HUES64 (cell line): ENCODE data around the gene PDPK1.
"Not testable (repeated sequence)": the region's sequence is repeated elsewhere in the genome, so short reads cannot be mapped to it uniquely, and the experiment has no call there.

Source experiments
- H3K27ac ChIP-seq: 2 replicates; pipeline ENCODE4 v1.7.0; 2013; ENCODE audit warnings: low read depth, low read length, inconsistent platforms
- H3K27me3 ChIP-seq: 2 replicates; pipeline ENCODE4 v1.6.1; 2013; ENCODE audit warnings: mild to moderate bottlenecking, low read length; ENCODE audit not compliant: insufficient read depth
- H3K36me3 ChIP-seq: 2 replicates; pipeline ENCODE4 v1.6.1; 2013; ENCODE audit warnings: mild to moderate bottlenecking, low read length; ENCODE audit not compliant: insufficient read depth
- H3K4me1 ChIP-seq: 2 replicates; pipeline ENCODE4 v1.6.1; 2013; ENCODE audit warnings: mild to moderate bottlenecking, low read length, moderate library complexity; ENCODE audit not compliant: insufficient read depth
- H3K4me3 ChIP-seq: 2 replicates; pipeline ENCODE4 v1.5.1; 2013; ENCODE audit warnings: mild to moderate bottlenecking, low read length, moderate library complexity
- H3K9ac ChIP-seq: 2 replicates; pipeline ENCODE4 v1.6.1; 2013; ENCODE audit warnings: mild to moderate bottlenecking, low read depth, low read length
- H3K9me3 ChIP-seq: 2 replicates; pipeline ENCODE4 v1.6.1; 2013; ENCODE audit warnings: low read depth, low read length; ENCODE audit not compliant: insufficient read depth
- WGBS: fragments of 150-250, 120-280 bp; methylation state at CpG from one replicate; pipeline ENCODE4 v1.1.7; 2013; ENCODE audit warnings: missing lambda C conversion rate; 5-methylcytosine and 5-hydroxymethylcytosine counted together

PDPK1 gene

DNA sequence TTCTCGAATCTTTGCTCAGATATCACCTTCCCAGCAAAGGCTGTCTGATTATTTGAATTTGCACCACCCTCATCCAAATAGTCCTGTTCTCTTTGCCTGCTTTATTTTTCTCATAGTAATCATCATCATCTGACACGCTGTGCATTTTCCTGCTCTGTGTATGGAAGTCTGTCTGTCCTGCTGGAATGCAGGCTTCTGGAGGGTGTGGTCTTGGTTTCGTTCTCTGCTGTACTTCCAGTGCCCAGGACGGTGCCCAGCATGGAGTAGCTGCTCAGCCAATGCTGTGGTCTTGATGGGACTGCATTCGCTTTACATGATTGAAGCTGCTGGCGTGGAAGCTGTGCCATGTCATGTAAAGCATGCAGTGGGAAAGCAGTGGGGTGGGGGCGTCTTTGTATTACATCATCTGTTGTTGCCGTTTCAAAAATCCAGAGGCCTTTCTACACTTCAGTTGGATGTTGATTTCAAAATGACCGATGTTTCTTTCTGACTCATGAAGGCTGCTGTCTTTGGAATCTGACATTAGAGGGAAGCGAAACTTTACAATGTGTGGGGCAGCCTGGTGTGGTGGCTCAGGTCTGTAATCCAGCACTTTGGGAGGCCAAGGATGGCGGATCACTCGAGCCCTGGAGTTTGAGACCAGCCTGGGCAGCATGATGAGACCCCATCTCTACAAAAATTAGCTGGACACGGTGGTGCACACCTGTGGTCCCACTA is 17.0 kb downstream of the PDPK1 start:
- H3K9ac ChIP-seq, H3K36me3 ChIP-seq, H3K27me3 ChIP-seq, H3K27ac ChIP-seq, H3K4me3 ChIP-seq, H3K9me3 ChIP-seq, H3K4me1 ChIP-seq: not testable (repeated sequence)
- no CpG with 5 or more reads among the region's 13 CpGs for WGBS

DNA sequence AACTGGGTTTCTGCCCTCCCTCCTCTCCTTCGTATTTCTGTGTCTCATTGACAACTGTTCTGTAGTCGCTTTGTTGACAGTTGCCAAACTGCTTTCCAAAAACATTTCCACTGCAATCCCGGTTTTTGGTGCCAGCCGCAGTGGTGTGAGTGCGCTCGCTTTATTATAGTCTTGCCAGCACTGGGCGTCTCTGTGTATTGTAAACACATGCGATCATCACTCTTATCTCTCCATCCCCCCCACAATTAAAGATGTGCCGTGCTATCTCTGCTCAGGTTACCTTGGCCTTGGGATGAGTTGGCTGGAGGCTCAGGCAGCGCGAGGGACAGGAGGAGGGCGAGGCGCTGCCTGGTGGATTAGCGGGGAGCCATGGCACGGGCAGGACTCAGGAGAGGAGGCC is 19.3 kb downstream of the PDPK1 start:
- no CpG with 5 or more reads among the region's 15 CpGs for WGBS
- not testable (repeated sequence) for H3K9ac ChIP-seq, H3K27ac ChIP-seq, H3K4me3 ChIP-seq, H3K9me3 ChIP-seq, H3K4me1 ChIP-seq, H3K36me3 ChIP-seq, H3K27me3 ChIP-seq

DNA sequence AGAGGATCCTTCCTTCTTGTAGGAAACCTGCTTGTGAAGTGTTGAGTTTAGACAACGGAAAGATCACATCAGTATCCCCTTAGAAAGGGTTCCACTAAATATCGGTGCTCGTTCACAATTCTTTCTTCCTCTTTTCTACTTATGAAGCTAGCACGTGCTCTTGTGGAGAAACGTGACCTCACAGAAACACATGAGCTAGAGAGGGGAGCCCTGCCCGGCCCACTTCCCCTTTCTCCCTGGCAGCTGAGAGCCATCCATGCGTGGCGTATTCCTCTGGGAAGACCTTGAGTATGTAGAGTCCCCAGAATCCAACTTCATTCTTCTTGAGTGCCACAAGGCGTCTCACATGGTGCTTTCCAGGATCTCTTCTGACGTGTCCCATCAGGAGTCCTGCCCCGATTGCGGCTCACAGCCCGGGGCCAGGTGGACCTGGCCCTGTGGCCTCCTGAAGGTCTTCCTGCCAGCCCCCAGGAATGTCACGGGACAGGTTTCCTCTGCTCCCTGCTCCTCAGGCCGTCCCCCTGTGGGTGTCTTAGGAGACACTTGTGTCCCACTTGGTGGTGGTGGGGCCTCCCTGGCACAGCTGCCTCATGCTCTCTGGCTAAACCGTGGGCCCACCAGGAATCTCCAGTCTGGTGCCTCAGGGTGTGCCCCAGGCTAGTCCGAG is 22.4 kb downstream of the PDPK1 start:
- not testable (repeated sequence) for H3K9ac ChIP-seq, H3K36me3 ChIP-seq, H3K27ac ChIP-seq, H3K27me3 ChIP-seq, H3K4me1 ChIP-seq, H3K9me3 ChIP-seq, H3K4me3 ChIP-seq
- WGBS: 94% methylated on average over 8 of the region's 17 CpGs

GRCh38 chr16:2560798-2561133 is 22.9 kb downstream of the PDPK1 start:
- H3K36me3 ChIP-seq: not testable (repeated sequence)
- WGBS: 13% methylated on average over 2 of the region's 4 CpGs

GRCh38 chr16:2567506-2567905 is 29.7 kb downstream of the PDPK1 start:
- not testable (repeated sequence) for H3K36me3 ChIP-seq, H3K9me3 ChIP-seq, H3K4me1 ChIP-seq, H3K9ac ChIP-seq, H3K4me3 ChIP-seq, H3K27me3 ChIP-seq, H3K27ac ChIP-seq
- no CpG with 5 or more reads among the region's 6 CpGs for WGBS

More at GRCh38 chr16:2560798-2561133, 22.9 kb downstream of the PDPK1 start:
- not testable (repeated sequence) for H3K27ac ChIP-seq, H3K4me3 ChIP-seq, H3K27me3 ChIP-seq, H3K9ac ChIP-seq, H3K4me1 ChIP-seq, H3K9me3 ChIP-seq

DNA sequence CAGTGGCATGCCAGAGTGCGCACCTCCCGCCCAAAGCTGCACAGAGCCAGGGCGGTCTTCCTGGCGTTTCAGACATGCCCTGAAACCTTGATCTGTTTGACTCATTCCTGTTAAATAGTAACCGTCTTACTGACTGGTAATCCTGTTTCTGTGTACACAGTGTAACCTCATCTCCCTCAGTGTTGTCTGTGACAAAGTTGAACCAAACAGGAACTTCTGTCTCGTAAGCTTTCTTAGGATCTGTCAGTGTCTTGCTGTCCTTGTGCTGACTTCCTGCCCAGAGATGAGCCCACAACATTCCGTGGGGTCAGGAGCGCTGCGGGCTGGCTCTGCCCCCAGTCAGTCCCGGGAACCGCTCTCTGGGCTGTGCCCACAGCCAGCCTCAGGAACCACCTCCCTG is 30.8 kb downstream of the PDPK1 start:
- not testable (repeated sequence) for H3K9me3 ChIP-seq, H3K4me1 ChIP-seq, H3K9ac ChIP-seq, H3K4me3 ChIP-seq, H3K27me3 ChIP-seq, H3K36me3 ChIP-seq, H3K27ac ChIP-seq
- no CpG with 5 or more reads among the region's 11 CpGs for WGBS

- not testable (repeated sequence) for H3K4me3 ChIP-seq, H3K27ac ChIP-seq, H3K9ac ChIP-seq, H3K4me1 ChIP-seq, H3K9me3 ChIP-seq, H3K36me3 ChIP-seq, H3K27me3 ChIP-seq
- no CpG with 5 or more reads among the region's 6 CpGs for WGBS
Measured at GRCh38 chr16:2572704-2573103, 34.9 kb downstream of the PDPK1 start.

DNA sequence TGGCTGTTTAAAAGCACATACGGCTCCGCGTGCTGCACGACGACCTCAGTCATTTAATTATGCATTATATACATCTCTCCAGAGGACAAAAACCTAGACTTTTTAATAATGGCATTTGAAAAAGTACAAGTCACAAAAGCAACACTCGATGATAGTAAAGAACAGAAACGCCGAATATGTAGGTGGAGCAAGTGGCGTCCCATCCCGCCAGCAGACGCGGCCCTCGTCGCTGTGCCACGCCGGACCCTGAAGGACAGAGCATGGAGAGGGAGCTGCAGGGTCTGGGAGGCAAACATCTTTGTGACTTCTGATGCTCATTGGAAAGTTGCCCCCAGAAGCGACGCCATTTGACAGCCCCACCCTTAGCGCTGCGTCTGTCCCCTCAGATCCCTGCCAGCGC is 38.0 kb downstream of the PDPK1 start:
- not testable (repeated sequence) for H3K4me3 ChIP-seq, H3K27ac ChIP-seq, H3K36me3 ChIP-seq, H3K9ac ChIP-seq, H3K27me3 ChIP-seq, H3K4me1 ChIP-seq, H3K9me3 ChIP-seq
- 99% methylated on average over 11 of the region's 21 CpGs for WGBS

GRCh38 chr16:2577044-2577443 is 39.2 kb downstream of the PDPK1 start:
- WGBS: 97% methylated on average over 8 of the region's 26 CpGs
- H3K9me3 ChIP-seq, H3K36me3 ChIP-seq, H3K9ac ChIP-seq, H3K4me1 ChIP-seq, H3K27ac ChIP-seq, H3K27me3 ChIP-seq, H3K4me3 ChIP-seq: not testable (repeated sequence)

GRCh38 chr16:2578905-2579304 is 41.1 kb downstream of the PDPK1 start:
- H3K36me3 ChIP-seq, H3K27me3 ChIP-seq, H3K9me3 ChIP-seq, H3K27ac ChIP-seq, H3K4me3 ChIP-seq, H3K4me1 ChIP-seq, H3K9ac ChIP-seq: not testable (repeated sequence)
- WGBS: no CpG with 5 or more reads among the region's 12 CpGs

- H3K36me3 ChIP-seq, H3K27me3 ChIP-seq, H3K9me3 ChIP-seq, H3K27ac ChIP-seq, H3K4me3 ChIP-seq, H3K9ac ChIP-seq, H3K4me1 ChIP-seq: not testable (repeated sequence)
- WGBS: 76% methylated on average over 2 of the region's 11 CpGs
Measured at GRCh38 chr16:2580143-2580542, 42.3 kb downstream of the PDPK1 start.

DNA sequence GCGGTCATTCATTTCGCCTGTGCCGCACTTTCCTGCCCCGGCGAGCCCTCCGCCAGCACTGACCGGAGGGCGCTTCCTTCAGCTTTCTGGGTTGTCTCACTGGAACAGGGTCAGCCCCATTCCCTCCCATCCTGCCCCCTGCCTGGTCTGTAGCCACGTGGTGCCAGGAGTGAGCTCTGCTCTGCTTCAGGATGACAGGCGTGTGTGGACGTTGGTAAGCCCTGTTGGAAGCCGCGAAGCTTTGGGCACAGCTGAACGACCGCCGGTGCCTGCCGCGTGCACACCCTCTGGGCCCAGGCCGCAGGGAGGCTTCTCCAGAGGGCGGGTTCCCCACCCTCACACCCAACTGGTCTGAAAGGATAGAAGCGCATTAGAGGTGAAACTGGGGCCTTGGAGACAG is 43.0 kb downstream of the PDPK1 start:
- H3K9ac ChIP-seq, H3K27me3 ChIP-seq, H3K9me3 ChIP-seq, H3K36me3 ChIP-seq, H3K4me3 ChIP-seq, H3K4me1 ChIP-seq, H3K27ac ChIP-seq: not testable (repeated sequence)
- no CpG with 5 or more reads among the region's 21 CpGs for WGBS
